Neuronal stem cell (in vitro differentiated cells): ENCODE data around the gene LSAMP.

Source experiments
- DNase-seq: peaks from one replicate; pipeline ENCODE4 v3.0.0-alpha.2; 2013; ENCODE audit warnings: low spot score
- H2AFZ ChIP-seq: one replicate; pipeline ENCODE4 v1.6.1; 2013; ENCODE audit warnings: mild to moderate bottlenecking, low read length, inconsistent platforms
- H2AK5ac ChIP-seq: 2 replicates; pipeline ENCODE4 v1.6.1; 2013; ENCODE audit warnings: low read depth, mild to moderate bottlenecking, inconsistent platforms, low read length, moderate library complexity, mixed read lengths
- H2BK120ac ChIP-seq: 2 replicates; pipeline ENCODE4 v1.6.1; 2013; ENCODE audit warnings: low read depth, mild to moderate bottlenecking, inconsistent platforms, low read length, moderate library complexity, mixed read lengths
- H2BK12ac ChIP-seq: one replicate; pipeline ENCODE4 v1.6.1; 2013; ENCODE audit warnings: low read length, inconsistent platforms
- H2BK15ac ChIP-seq: 2 replicates; pipeline ENCODE4 v1.6.1; 2013; ENCODE audit warnings: mild to moderate bottlenecking, low read length, inconsistent platforms, mixed read lengths
- H2BK5ac ChIP-seq: one replicate; pipeline ENCODE4 v1.6.1; 2013; ENCODE audit warnings: inconsistent platforms, mild to moderate bottlenecking, low read length, moderate library complexity
- H3K14ac ChIP-seq: one replicate; pipeline ENCODE4 v1.6.1; 2013; ENCODE audit warnings: low read length, inconsistent platforms
- H3K18ac ChIP-seq: 2 replicates; pipeline ENCODE4 v1.6.1; 2013; ENCODE audit warnings: low read length, inconsistent platforms
- H3K23ac ChIP-seq: 2 replicates; pipeline ENCODE4 v1.6.1; 2013; ENCODE audit warnings: low read depth, mild to moderate bottlenecking, mixed read lengths, low read length, inconsistent platforms; ENCODE audit not compliant: poor library complexity
- H3K27ac ChIP-seq: replicated peaks from 3 replicates; pipeline ENCODE4 v1.5.1; 2013; ENCODE audit warnings: low read length, inconsistent platforms
- H3K27me3 ChIP-seq, 3 experiments: 2 replicates each; pipeline ENCODE4 v1.6.1; 2013; ENCODE audit warnings: low read length in 3 of 3, mild to moderate bottlenecking in 2 of 3, inconsistent platforms in 1 of 3, low read depth in 1 of 3, mixed read lengths in 1 of 3, moderate library complexity in 1 of 3; ENCODE audit not compliant: control insufficient read depth in 3 of 3, insufficient read depth in 3 of 3
- H3K36me3 ChIP-seq, 2 donors: replicated peaks in 1 of 2; 2 replicates each; pipeline ENCODE4 v1.6.1; 2013; ENCODE audit warnings: low read length in 2 of 2; ENCODE audit not compliant: control insufficient read depth in 2 of 2, insufficient read depth in 2 of 2
- H3K4ac ChIP-seq: 2 replicates; pipeline ENCODE4 v1.6.1; 2013; ENCODE audit warnings: inconsistent platforms, mild to moderate bottlenecking, low read length, moderate library complexity
- H3K4me1 ChIP-seq, 2 donors: 1 replicate in 1 of 2; 2 replicates in 1 of 2; pipeline ENCODE4 v1.6.1; 2013; ENCODE audit warnings: low read length in 2 of 2, low read depth in 1 of 2; ENCODE audit not compliant: control insufficient read depth in 2 of 2, insufficient read depth in 1 of 2
- H3K4me2 ChIP-seq: one replicate; pipeline ENCODE4 v1.6.1; 2013; ENCODE audit warnings: mild to moderate bottlenecking, low read length, inconsistent platforms; ENCODE audit not compliant: insufficient read depth, poor library complexity, severe bottlenecking
- H3K4me3 ChIP-seq, 2 donors: 2 replicates each; pipeline ENCODE4 v1.5.1; 2013; ENCODE audit warnings: low read length in 2 of 2, mild to moderate bottlenecking in 2 of 2, inconsistent platforms in 1 of 2, moderate library complexity in 1 of 2
- H3K79me1 ChIP-seq: one replicate; pipeline ENCODE4 v1.6.1; 2013; ENCODE audit warnings: low read depth, mild to moderate bottlenecking, inconsistent platforms, low read length, moderate library complexity
- H3K9ac ChIP-seq: one replicate; pipeline ENCODE4 v1.6.1; 2013; ENCODE audit warnings: mild to moderate bottlenecking, low read depth, low read length, inconsistent platforms; ENCODE audit not compliant: poor library complexity
- H3K9me3 ChIP-seq, 2 donors: replicated peaks in 1 of 2; 2 replicates each; pipeline versions ENCODE3 to v1.6.1; 2013; ENCODE audit warnings: low read length in 2 of 2, mild to moderate bottlenecking in 2 of 2, inconsistent platforms in 1 of 2, low read depth in 1 of 2, mixed read lengths in 1 of 2, moderate library complexity in 1 of 2; ENCODE audit not compliant: control insufficient read depth in 2 of 2, insufficient read depth in 1 of 2
- H4K8ac ChIP-seq: one replicate; pipeline ENCODE4 v1.6.1; 2013; ENCODE audit warnings: low read depth, mild to moderate bottlenecking, inconsistent platforms, low read length, moderate library complexity
- H4K91ac ChIP-seq: one replicate; pipeline ENCODE4 v1.6.1; 2013; ENCODE audit warnings: low read length, low read depth, mild to moderate bottlenecking, inconsistent platforms; ENCODE audit not compliant: poor library complexity
- WGBS, 2 donors: extraction: QIAGEN DNeasy Blood & Tissue Kit; methylation state at CpG; one replicate each; pipeline ENCODE4 v1.1.7; 2013; ENCODE audit warnings: missing lambda C conversion rate in 2 of 2, mixed read lengths in 1 of 2; ENCODE audit not compliant: insufficient read length in 2 of 2, insufficient replicate concordance in 1 of 2; ENCODE audit errors: extremely low coverage in 2 of 2; 5-methylcytosine and 5-hydroxymethylcytosine counted together

LSAMP gene

DNA sequence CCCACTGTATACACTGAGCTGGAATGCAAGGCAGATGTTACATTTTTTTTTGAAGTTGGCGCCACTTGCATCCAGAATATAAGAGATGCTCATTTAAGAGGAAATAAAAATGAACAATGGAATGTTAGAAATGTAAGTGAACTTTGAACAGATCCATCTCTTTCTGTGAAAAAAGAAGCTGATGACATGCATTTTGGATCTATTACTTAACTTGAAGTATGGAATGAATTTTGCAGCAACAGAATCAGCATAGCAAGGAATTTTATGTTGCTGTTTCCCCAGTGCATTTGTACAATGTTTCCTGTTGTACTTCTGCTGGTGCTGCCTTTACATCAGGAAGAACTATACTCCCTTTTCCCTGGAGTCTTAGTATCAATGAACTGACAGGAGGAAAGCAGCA is 178.2 kb downstream of the LSAMP start:
- Histone ChIP-seq H3K14ac (no peak overlapping the region), H3K4me3 (no peak overlapping the region), H2BK5ac (no peak overlapping the region), H2BK12ac (no peak overlapping the region), H4K8ac (no peak overlapping the region), H3K27me3 (no peaks in the 10 kb centered on the region), H3K36me3 (no peaks in the 10 kb centered on the region), H3K23ac (no peak overlapping the region), H3K9me3 (no peaks in the 10 kb centered on the region), H3K4me1 (peaks cover 1 to 12% of the 10 kb centered on the region in 2 donors), H3K18ac (no peak overlapping the region), H3K4ac (no peak overlapping the region), H2AFZ (no peak overlapping the region), H3K9ac (no peak overlapping the region), H2BK15ac (no peak overlapping the region), H3K79me1 (no peaks in the 10 kb centered on the region), H2AK5ac (no peak overlapping the region), H3K27ac (no peak overlapping the region), H2BK120ac (no peak overlapping the region), H3K4me2 (no peak overlapping the region), H4K91ac (no peak overlapping the region)
- WGBS, 2 donors = no CpG with 5 or more reads among the region's 1 CpG
- no peak for DNase-seq

DNA sequence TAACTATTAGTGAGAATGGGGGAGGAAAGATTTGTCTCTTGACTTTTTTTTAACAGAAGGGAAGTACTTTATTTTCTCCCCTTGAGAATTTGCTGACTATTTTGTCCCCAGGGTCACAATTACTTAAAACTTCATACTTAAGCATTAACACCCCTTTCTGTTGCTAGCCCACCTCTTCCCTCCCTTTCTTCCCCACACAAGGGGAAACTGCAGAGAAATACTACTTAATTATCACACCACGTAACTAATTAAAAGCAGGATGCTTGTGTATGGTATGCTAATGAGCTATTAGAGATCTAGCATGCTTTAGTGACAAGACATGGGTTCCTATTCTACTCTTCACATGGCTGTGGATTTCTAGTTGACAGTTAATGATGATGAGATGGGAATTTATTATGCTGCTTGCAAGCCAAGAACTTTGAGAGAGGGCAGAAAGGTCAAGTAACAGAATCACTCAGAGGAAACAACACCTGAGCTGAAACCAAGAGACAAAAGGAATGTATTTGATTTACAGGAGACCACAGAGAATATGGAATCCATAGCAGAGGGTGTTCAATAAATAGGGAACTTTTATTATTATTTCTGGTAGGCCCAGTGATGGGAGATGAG is 179.2 kb downstream of the LSAMP start:
- Histone ChIP-seq H3K27ac (no peak overlapping the region), H3K4me2 (no peak overlapping the region), H3K79me1 (no peaks in the 10 kb centered on the region), H3K36me3 (no peaks in the 10 kb centered on the region), H3K4me3 (no peak overlapping the region), H4K91ac (no peak overlapping the region), H2AK5ac (no peak overlapping the region), H3K4me1 (peaks cover 1 to 12% of the 10 kb centered on the region in 2 donors), H3K4ac (no peak overlapping the region), H3K18ac (no peak overlapping the region), H3K9me3 (no peaks in the 10 kb centered on the region), H3K14ac (no peak overlapping the region), H3K9ac (no peak overlapping the region), H2BK5ac (no peak overlapping the region), H2BK120ac (no peak overlapping the region), H2AFZ (no peak overlapping the region), H2BK12ac (no peak overlapping the region), H3K27me3 (no peaks in the 10 kb centered on the region), H4K8ac (no peak overlapping the region), H3K23ac (no peak overlapping the region), H2BK15ac (no peak overlapping the region)
- DNase-seq = no peak
- no CpG with 5 or more reads among the region's 1 CpG for WGBS, 2 donors

DNA sequence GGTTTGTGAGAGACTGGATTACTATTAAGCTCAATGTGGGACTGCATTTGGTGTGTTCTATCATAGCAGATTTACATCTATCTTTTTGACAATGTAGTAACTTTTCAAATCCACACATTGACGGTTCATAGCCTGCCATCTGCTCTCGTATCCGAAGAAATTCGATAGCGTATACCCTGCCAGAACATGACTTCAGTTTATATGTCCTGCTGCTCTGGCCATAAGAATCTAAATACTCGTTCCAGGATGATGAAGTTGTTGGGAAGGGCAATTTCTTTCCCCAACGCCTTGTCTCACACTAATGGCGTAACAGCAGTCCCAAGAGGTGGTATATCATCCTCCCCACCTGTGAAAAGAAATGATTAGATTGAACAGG is 180.0 kb downstream of the LSAMP start:
- H4K8ac ChIP-seq = no peak overlapping the region
- H3K27ac ChIP-seq = no peak overlapping the region
- H3K79me1 ChIP-seq = no peaks in the 10 kb centered on the region
- H3K4me1 ChIP-seq = peaks cover 1 to 13% of the 10 kb centered on the region in 2 donors
- no peak overlapping the region for H2BK5ac ChIP-seq
- H2BK15ac ChIP-seq = no peak overlapping the region
- no peaks in the 10 kb centered on the region for H3K27me3 ChIP-seq
- no peak overlapping the region for H3K4me2 ChIP-seq
- no peak overlapping the region for H3K14ac ChIP-seq
- H3K9me3 ChIP-seq = no peaks in the 10 kb centered on the region
- H2BK12ac ChIP-seq = no peak overlapping the region
- H3K23ac ChIP-seq = no peak overlapping the region
- H3K4ac ChIP-seq = no peak overlapping the region
- no peak for DNase-seq
- H2AK5ac ChIP-seq = no peak overlapping the region
- no peaks in the 10 kb centered on the region for H3K36me3 ChIP-seq
- no peak overlapping the region for H3K9ac ChIP-seq
- H3K18ac ChIP-seq = no peak overlapping the region
- no CpG with 5 or more reads among the region's 8 CpGs for WGBS, 2 donors
- no peak overlapping the region for H3K4me3 ChIP-seq
- H2AFZ ChIP-seq = no peak overlapping the region
- H4K91ac ChIP-seq = no peak overlapping the region
- H2BK120ac ChIP-seq = no peak overlapping the region

DNA sequence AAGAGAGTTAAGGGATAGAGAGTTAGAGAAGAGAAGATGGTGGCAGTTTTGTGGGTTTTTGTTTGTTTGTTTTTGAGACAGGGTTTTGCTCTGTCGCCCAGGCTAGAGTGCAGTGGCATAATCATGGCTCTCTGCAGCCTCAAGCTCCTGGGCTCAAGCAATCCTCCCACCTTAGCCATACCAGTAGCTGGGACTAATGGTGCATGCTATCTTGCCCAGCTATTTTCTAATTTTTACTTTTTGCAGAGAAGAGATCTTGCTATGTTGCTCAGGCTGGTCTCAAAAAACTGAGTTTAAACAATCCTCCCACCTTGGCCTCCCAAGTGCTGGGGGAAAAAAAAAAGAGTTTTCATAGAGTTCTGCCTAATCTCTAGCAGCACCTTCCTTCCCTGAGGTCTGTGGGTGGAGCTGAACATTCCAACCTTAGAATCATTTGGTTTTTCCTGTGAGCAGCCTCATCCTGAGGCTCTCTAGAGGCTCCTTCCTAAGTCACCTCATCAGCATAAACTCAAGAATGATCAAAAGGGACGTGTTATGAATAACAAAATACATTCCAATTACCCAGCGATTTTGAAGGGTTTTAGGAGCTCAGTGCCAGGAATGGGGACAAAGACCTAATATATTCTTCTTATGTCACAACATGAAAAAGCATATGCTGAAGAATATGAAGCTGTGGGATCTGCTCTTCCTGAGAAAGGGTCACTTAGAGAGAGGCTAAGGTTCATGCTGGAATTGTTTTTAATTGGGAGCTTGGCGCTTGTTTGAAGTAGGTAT is 180.6 kb downstream of the LSAMP start:
- no peak for DNase-seq
- no peak overlapping the region for H3K14ac ChIP-seq
- no peak overlapping the region for H3K27ac ChIP-seq

More for the DNA sequence above, 180.6 kb downstream of the LSAMP start:
- Histone ChIP-seq H3K4me3 (no peak overlapping the region), H2AFZ (no peak overlapping the region), H2BK12ac (no peak overlapping the region), H3K27me3 (no peaks in the 10 kb centered on the region), H2AK5ac (no peak overlapping the region), H3K9me3 (no peaks in the 10 kb centered on the region), H2BK5ac (no peak overlapping the region), H2BK120ac (no peak overlapping the region), H2BK15ac (no peak overlapping the region), H3K4ac (no peak overlapping the region), H3K4me2 (no peak overlapping the region), H3K79me1 (no peaks in the 10 kb centered on the region), H3K36me3 (no peaks in the 10 kb centered on the region), H4K8ac (no peak overlapping the region), H3K9ac (no peak overlapping the region), H3K4me1 (peaks cover 1 to 12% of the 10 kb centered on the region in 2 donors), H3K18ac (no peak overlapping the region), H4K91ac (no peak overlapping the region), H3K23ac (no peak overlapping the region)
- no CpG with 5 or more reads among the region's 4 CpGs for WGBS, 2 donors
